ENCODE measurements around the gene SPIB. TPM values are rescaled to one million over a fixed set of nuclear protein-coding genes. Genes with fewer than 3 reads are reported as not detected.

SPIB gene
- total and polyA plus RNA-seq, 5 donors from 2014 or later: 0.10 to 0.38 TPM; not detected in 3

DNA sequence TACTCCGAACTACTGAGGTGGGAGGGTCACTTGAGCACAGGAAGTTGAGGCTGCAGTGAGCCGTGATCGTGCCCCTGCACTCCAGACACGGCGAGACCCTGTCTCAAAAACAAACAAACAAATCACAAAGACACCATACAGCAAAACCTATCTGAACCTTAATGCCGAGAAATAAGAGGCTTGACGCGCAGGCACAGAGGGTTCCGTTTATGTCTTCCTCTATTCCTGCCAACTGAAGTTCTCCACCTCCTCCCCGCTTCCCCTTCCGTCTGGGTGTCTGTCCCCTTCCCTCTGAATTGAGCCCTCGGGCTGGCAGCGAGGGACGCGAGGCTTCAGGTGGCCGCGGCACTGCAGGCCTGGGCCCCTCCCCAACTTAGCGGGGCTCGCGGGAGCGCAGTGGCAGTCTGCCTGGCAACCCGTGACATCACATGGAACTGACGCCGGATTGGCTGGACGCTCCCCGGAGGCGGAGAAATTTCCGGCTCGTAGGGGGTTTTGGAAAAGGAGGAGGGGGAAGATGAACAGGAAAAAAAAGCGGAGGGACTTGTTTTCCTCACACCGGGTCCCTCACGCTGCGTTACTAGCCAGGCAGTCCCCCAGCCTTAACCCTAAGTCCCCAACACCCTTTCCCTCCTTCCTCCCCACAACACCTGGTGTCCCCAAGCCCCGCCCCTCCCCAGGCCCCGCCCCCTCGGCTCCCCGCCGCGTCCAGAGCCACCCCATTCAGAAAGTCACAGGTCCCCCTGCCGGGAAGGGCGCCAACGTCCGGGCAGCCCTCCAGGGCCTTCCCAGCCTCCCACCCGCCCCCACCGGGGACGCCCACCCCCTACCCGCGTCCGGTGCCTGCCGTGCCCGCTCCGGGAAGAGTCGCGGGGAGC is 12.8 kb downstream of the SPIB start:
- Histone ChIP-seq H3K36me3 (ENCODE audit: control insufficient read depth, insufficient read depth, low read length) (no peaks in the 10 kb centered on the region), H3K4me3 (ENCODE audit: low read depth, low read length) (peak overlapping the region; percentile 85), H3K27me3 (ENCODE audit: control insufficient read depth, insufficient read depth, low read length) (no peaks in the 10 kb centered on the region), H3K4me1 (ENCODE audit: control insufficient read depth, insufficient read depth, low read length, poor library complexity, severe bottlenecking) (peaks cover 11% of the 10 kb centered on the region), H3K9me3 (ENCODE audit: control insufficient read depth in 2 of 2, low read length in 2 of 2) (no peaks in the 10 kb centered on the region), H3K27ac (ENCODE audit: insufficient read depth, low read length, poor library complexity, severe bottlenecking) (peak overlapping the region; percentile 65)
- peak; percentile 88 to 92 for ATAC-seq (ENCODE audit: low read depth in 2 of 2)
- DNase-seq: peak; percentile 81 to 87 (median 82)
- H3K4me3 Mint-ChIP-seq: peak overlapping the region; percentile 93 to 96 (median 94)
- peaks cover 0 to 23% (median 7%) of the 10 kb centered on the region in 4 donors for H3K4me1 Mint-ChIP-seq
- H3K27me3 Mint-ChIP-seq: peaks cover 34% of the 10 kb centered on the region
- peak overlapping the region in 2 of 3 donors; percentile 81 to 89 for H3K27ac Mint-ChIP-seq
- H3K36me3 Mint-ChIP-seq: no peaks in the 10 kb centered on the region
- peaks cover 0 to 4% (median 0%) of the 10 kb centered on the region in 7 donors for H3K9me3 Mint-ChIP-seq

DNA sequence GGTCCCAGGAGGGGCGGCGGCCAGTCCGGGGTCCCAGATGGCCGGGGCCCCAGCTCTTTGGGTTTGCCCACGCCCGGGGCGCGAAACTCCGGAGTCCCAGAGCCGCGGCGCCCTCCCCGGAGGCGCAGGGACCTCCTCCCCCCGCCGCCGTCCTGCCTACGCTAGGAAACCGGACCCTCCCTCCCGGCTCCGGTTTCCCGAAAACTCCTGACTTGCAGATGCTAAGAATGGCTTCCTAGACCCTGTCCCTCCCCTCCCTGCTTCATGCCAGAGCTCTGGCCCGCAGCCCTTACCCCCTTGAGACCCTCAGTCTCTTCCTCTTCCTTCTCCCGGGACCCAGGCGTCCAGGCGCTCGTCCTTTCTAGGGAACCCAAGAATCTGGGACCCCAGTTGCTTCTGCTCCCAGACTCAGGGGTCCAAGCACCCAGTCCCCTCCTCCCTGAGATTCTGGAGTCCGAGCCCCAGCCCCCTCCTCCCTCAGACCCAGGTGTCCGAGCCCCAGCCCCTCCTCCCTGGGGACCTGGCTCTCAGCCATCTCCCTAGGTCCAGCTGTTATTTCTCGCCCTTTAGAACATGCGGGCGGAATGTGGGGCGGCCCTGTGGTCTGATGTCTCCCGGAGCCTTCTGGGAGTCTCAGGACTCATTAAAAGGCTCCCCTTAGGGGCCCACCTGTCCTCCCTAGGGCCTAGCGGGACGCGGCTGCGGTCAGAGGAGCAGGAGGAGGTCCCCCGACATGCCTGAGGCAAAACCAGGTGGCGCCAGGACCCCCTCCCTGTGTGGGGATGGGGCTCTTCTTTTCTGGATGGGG is 13.7 kb downstream of the SPIB start, which contains the start of gene MYBPC2:
Gene MYBPC2, plus strand, starts transcription at position 672 of the 808 bp plus-strand sequence. Its CDS starts 62 bp downstream, at position 734.
- no peaks in the 10 kb centered on the region for H3K36me3 ChIP-seq (ENCODE audit: control insufficient read depth, insufficient read depth, low read length)
- no peaks in the 10 kb centered on the region for H3K27me3 ChIP-seq (ENCODE audit: control insufficient read depth, insufficient read depth, low read length)
- Mint-ChIP-seq H3K4me3 (peak within 1 kb of the TSS; percentile 93 to 96 (median 94)), H3K27me3 (peaks cover 34% of the 10 kb centered on the region), H3K27ac (peak within 1 kb of the TSS in 2 of 3 donors; percentile 81 to 89), H3K36me3 (no peaks in the 10 kb centered on the region), H3K4me1 (peaks cover 0 to 23% (median 7%) of the 10 kb centered on the region in 4 donors), H3K9me3 (peaks cover 0 to 4% (median 0%) of the 10 kb centered on the region in 7 donors)
- H3K27ac ChIP-seq (ENCODE audit: insufficient read depth, low read length, poor library complexity, severe bottlenecking): peak within 1 kb of the TSS; percentile 65
- DNase-seq (no peak), ATAC-seq (ENCODE audit: low read depth in 2 of 2) (no peak)
- H3K9me3 ChIP-seq (ENCODE audit: control insufficient read depth in 2 of 2, low read length in 2 of 2): no peaks in the 10 kb centered on the region
- H3K4me3 ChIP-seq (ENCODE audit: low read depth, low read length): peak within 1 kb of the TSS; percentile 85
- H3K4me1 ChIP-seq (ENCODE audit: control insufficient read depth, insufficient read depth, low read length, poor library complexity, severe bottlenecking): peaks cover 11% of the 10 kb centered on the region

DNA sequence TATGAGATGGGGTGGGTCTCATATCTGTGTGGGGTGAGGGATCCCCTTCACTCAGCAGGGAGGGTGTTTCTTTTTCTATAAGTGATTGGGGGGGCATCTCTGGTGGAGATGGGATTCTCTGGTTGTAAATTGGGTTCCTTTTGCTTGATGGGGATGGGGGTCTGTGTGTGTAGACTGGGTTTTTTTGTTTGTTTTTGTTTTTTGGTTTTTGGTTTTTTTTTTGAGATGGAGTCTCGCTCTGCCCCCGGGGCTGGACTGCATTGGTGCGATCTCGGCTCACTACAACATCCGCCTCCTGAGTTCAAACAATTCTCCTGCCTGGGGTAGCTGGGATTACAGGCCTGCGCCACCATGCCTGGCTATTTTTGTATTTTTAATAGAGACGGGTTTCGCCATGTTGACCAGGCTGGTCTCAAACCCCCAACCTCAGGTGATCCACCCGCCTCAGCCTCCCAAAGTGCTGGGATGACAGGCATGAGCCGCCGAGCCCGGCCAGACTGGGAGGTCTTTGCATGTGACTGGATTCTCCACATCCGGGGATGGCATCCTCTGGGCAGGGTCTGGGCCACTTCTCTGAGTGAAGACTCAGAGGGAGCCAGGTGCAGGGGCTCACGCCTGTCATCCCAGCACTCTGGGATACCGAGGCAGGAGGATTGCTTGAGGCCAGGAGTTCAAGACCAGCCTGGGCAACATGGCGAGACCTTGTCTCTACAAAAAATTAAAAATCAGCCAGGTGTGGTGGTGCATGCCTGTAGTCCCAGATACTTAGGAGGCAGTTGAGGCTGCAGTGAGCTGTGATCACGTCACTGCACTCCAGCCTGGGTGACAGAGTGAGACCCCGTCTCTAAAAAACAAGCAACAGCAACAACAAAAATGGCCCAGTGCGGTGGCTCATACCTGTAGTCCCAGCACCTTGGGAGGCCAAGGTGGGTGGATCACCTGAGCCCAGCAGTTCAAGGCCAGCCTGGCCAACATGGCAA is 14.8 kb downstream of the SPIB start:
- no peak for ATAC-seq (ENCODE audit: low read depth in 2 of 2)
- no peak overlapping the region for H3K27ac ChIP-seq (ENCODE audit: insufficient read depth, low read length, poor library complexity, severe bottlenecking)
- H3K9me3 ChIP-seq (ENCODE audit: control insufficient read depth in 2 of 2, low read length in 2 of 2): no peaks in the 10 kb centered on the region
- no peak overlapping the region for H3K4me3 ChIP-seq (ENCODE audit: low read depth, low read length)
- no peaks in the 10 kb centered on the region for H3K27me3 ChIP-seq (ENCODE audit: control insufficient read depth, insufficient read depth, low read length)
- Mint-ChIP-seq H3K27me3 (peaks cover 41% of the 10 kb centered on the region), H3K9me3 (peaks cover 0 to 4% (median 0%) of the 10 kb centered on the region in 7 donors), H3K4me1 (peaks cover 0 to 23% (median 7%) of the 10 kb centered on the region in 4 donors), H3K27ac (no peak overlapping the region), H3K4me3 (peak overlapping the region; percentile 55 to 92 (median 74)), H3K36me3 (no peaks in the 10 kb centered on the region)
- peaks cover 11% of the 10 kb centered on the region for H3K4me1 ChIP-seq (ENCODE audit: control insufficient read depth, insufficient read depth, low read length, poor library complexity, severe bottlenecking)
- DNase-seq: no peak
- no peaks in the 10 kb centered on the region for H3K36me3 ChIP-seq (ENCODE audit: control insufficient read depth, insufficient read depth, low read length)

DNA sequence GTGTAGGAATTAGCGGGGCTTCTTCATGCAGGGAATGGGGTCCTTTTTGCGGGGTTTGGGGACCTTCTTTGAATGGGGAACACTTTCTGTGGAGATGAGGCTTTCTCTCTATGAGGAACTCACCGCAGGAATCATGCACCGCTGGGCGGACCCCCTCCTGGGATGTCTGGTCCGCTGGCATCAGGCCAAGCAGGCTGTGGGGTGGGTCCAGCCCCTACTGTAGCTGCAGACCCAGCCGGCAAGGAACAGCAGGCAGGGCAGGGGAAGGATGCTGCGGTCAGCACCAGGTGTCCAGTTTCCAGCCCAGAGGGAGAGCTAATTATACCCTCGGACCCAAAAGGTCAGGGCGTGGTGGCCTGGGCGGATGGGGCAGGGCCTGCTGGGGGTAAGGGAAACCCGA is 15.8 kb downstream of the SPIB start:
- H3K27me3 ChIP-seq (ENCODE audit: control insufficient read depth, insufficient read depth, low read length): no peaks in the 10 kb centered on the region
- no peaks in the 10 kb centered on the region for H3K36me3 ChIP-seq (ENCODE audit: control insufficient read depth, insufficient read depth, low read length)
- DNase-seq (no peak), ATAC-seq (ENCODE audit: low read depth in 2 of 2) (no peak)
- H3K9me3 ChIP-seq (ENCODE audit: control insufficient read depth in 2 of 2, low read length in 2 of 2): no peaks in the 10 kb centered on the region
- H3K4me3 Mint-ChIP-seq: peak overlapping the region in 2 of 4 donors; percentile 20 to 24
- H3K4me1 ChIP-seq (ENCODE audit: control insufficient read depth, insufficient read depth, low read length, poor library complexity, severe bottlenecking): peaks cover 11% of the 10 kb centered on the region
- peaks cover 41% of the 10 kb centered on the region for H3K27me3 Mint-ChIP-seq
- H3K27ac ChIP-seq (ENCODE audit: insufficient read depth, low read length, poor library complexity, severe bottlenecking): no peak overlapping the region
- no peaks in the 10 kb centered on the region for H3K36me3 Mint-ChIP-seq
- H3K27ac Mint-ChIP-seq: no peak overlapping the region
- H3K4me1 Mint-ChIP-seq: peaks cover 0 to 19% (median 7%) of the 10 kb centered on the region in 4 donors
- peaks cover 0 to 3% (median 0%) of the 10 kb centered on the region in 7 donors for H3K9me3 Mint-ChIP-seq
- H3K4me3 ChIP-seq (ENCODE audit: low read depth, low read length): no peak overlapping the region

DNA sequence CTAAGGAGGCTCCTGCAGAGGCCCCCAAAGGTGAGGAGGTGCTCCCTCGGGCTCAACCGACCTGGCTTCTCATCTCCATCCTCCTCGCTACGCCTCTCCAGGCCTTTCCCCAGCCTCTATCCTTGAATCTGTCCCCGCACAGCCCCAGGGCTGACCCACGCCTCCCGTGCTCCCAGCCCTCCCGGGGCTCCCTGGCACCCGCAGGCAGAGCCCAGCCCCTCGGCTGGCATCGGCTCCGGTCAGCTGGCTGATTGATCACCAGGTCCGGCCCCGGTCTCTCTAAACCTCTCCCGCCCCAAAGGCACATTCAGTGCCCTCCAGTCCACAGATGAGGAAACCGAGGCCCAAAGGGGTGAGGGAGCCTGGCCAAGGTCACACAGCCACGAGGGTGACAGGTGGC is 16.5 kb downstream of the SPIB start:
- no peak overlapping the region for H3K4me3 ChIP-seq (ENCODE audit: low read depth, low read length)
- Mint-ChIP-seq H3K27ac (no peak overlapping the region), H3K9me3 (peaks cover 0 to 3% (median 0%) of the 10 kb centered on the region in 7 donors), H3K4me1 (peaks cover 0 to 21% (median 7%) of the 10 kb centered on the region in 4 donors), H3K36me3 (peaks cover 4% of the 10 kb centered on the region), H3K27me3 (peaks cover 37% of the 10 kb centered on the region), H3K4me3 (no peak overlapping the region)
- no peak overlapping the region for H3K27ac ChIP-seq (ENCODE audit: insufficient read depth, low read length, poor library complexity, severe bottlenecking)
- no peaks in the 10 kb centered on the region for H3K27me3 ChIP-seq (ENCODE audit: control insufficient read depth, insufficient read depth, low read length)
- DNase-seq: no peak
- H3K36me3 ChIP-seq (ENCODE audit: control insufficient read depth, insufficient read depth, low read length): no peaks in the 10 kb centered on the region
- no peak for ATAC-seq (ENCODE audit: low read depth in 2 of 2)
- peaks cover 11% of the 10 kb centered on the region for H3K4me1 ChIP-seq (ENCODE audit: control insufficient read depth, insufficient read depth, low read length, poor library complexity, severe bottlenecking)
- H3K9me3 ChIP-seq (ENCODE audit: control insufficient read depth in 2 of 2, low read length in 2 of 2): no peaks in the 10 kb centered on the region

DNA sequence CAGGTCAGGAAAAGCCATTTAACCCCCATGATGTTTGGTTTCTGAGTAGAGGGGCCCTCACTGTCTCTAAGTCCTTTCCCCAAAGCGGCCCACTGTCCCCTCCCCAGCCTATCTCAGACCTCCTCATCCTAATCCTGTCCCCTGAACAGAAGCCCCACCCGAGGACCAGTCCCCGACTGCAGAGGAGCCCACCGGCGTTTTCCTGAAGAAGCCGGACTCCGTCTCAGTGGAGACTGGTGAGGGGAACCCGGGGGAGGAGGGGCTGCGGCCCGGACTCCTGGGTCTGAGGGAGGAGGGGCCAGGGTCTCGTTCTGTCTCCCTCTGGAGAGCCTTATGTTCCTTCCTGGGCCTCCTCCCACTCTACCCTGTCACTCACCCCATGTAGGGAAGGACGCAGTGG is 16.9 kb downstream of the SPIB start:
- Mint-ChIP-seq H3K36me3 (peaks cover 4% of the 10 kb centered on the region), H3K4me1 (peaks cover 0 to 20% (median 7%) of the 10 kb centered on the region in 4 donors), H3K27me3 (peaks cover 36% of the 10 kb centered on the region), H3K4me3 (no peak overlapping the region), H3K9me3 (peaks cover 0 to 3% (median 0%) of the 10 kb centered on the region in 7 donors), H3K27ac (no peak overlapping the region)
- Histone ChIP-seq H3K4me1 (ENCODE audit: control insufficient read depth, insufficient read depth, low read length, poor library complexity, severe bottlenecking) (peaks cover 11% of the 10 kb centered on the region), H3K27me3 (ENCODE audit: control insufficient read depth, insufficient read depth, low read length) (no peaks in the 10 kb centered on the region), H3K9me3 (ENCODE audit: control insufficient read depth in 2 of 2, low read length in 2 of 2) (no peaks in the 10 kb centered on the region), H3K4me3 (ENCODE audit: low read depth, low read length) (no peak overlapping the region), H3K36me3 (ENCODE audit: control insufficient read depth, insufficient read depth, low read length) (no peaks in the 10 kb centered on the region), H3K27ac (ENCODE audit: insufficient read depth, low read length, poor library complexity, severe bottlenecking) (no peak overlapping the region)
- ATAC-seq (ENCODE audit: low read depth in 2 of 2) (no peak), DNase-seq (no peak)
